Keratinocyte (primary cell): Measurements from ENCODE around the gene NOD1. TPM values are rescaled to one million over a fixed set of nuclear protein-coding genes. Genes with fewer than 3 reads are reported as not detected.

Experiments
- DNase-seq: peaks from one replicate; pipeline ENCODE4 v3.0.0-alpha.2; 2011; ENCODE audit warnings: low read depth, missing footprints, low spot score
- FAIRE-seq: peaks from 2 replicates; lab custom pipeline; 2011; peaks lifted over from hg19 to GRCh38; lab: Jason Lieb, UNC
- H2AFZ ChIP-seq: 2 replicates; pipeline ENCODE4 v1.6.0; 2012; ENCODE audit warnings: low read length, control low read depth, inconsistent platforms; ENCODE audit not compliant: control insufficient read depth
- H3K27ac ChIP-seq: 2 replicates; pipeline ENCODE4 v1.5.1; 2011; ENCODE audit warnings: low read length; ENCODE audit not compliant: control insufficient read depth, insufficient read depth
- H3K27me3 ChIP-seq: 3 replicates; pipeline ENCODE4 v1.6.0; 2011; ENCODE audit warnings: low read length; ENCODE audit not compliant: control insufficient read depth, insufficient read depth; ENCODE audit errors: extremely low read depth
- H3K36me3 ChIP-seq, 2 experiments: 2 replicates in 1 of 2; 3 replicates in 1 of 2; pipeline ENCODE4 v1.5.1; 2011; ENCODE audit warnings: low read length in 2 of 2, mild to moderate bottlenecking in 1 of 2; ENCODE audit not compliant: control insufficient read depth in 2 of 2, insufficient read depth in 2 of 2; ENCODE audit errors: extremely low read depth in 1 of 2
- H3K4me1 ChIP-seq: 3 replicates; pipeline ENCODE4 v1.5.1; 2011; ENCODE audit warnings: low read length; ENCODE audit not compliant: control insufficient read depth, insufficient read depth; ENCODE audit errors: extremely low read depth
- H3K4me2 ChIP-seq: 3 replicates; pipeline ENCODE4 v1.6.0; 2011; ENCODE audit warnings: low read depth, low read length; ENCODE audit not compliant: control insufficient read depth, insufficient read depth; ENCODE audit errors: extremely low read depth
- H3K4me3 ChIP-seq, 3 experiments: fragments of 200-600 bp in 1 of 3; sonication (generic) in 1 of 3; 2 replicates in 2 of 3; 3 replicates in 1 of 3; pipeline ENCODE4 v1.5.1; 2011 to 2016; ENCODE audit warnings: low read length in 3 of 3, mild to moderate bottlenecking in 3 of 3, control low read depth in 2 of 3, inconsistent platforms in 1 of 3, low read depth in 1 of 3, mixed read lengths in 1 of 3, mixed run types in 1 of 3, moderate library complexity in 1 of 3; ENCODE audit not compliant: control insufficient read depth in 2 of 3, insufficient read depth in 2 of 3; ENCODE audit errors: extremely low read depth in 1 of 3
- H3K79me2 ChIP-seq: 2 replicates; pipeline ENCODE4 v1.6.0; 2012; ENCODE audit warnings: low read length; ENCODE audit not compliant: control insufficient read depth, insufficient read depth
- H3K9ac ChIP-seq: 3 replicates; pipeline ENCODE4 v1.6.0; 2011; ENCODE audit warnings: low read length; ENCODE audit not compliant: control insufficient read depth, insufficient read depth; ENCODE audit errors: extremely low read depth
- H3K9me1 ChIP-seq: 3 replicates; pipeline ENCODE4 v1.6.0; 2011; ENCODE audit warnings: low read length; ENCODE audit not compliant: control insufficient read depth, insufficient read depth; ENCODE audit errors: extremely low read depth
- H3K9me3 ChIP-seq: 2 replicates; pipeline ENCODE4 v1.5.1; 2012; ENCODE audit warnings: low read depth, low read length; ENCODE audit not compliant: control insufficient read depth
- H4K20me1 ChIP-seq: 3 replicates; pipeline ENCODE4 v1.6.0; 2011; ENCODE audit warnings: low read length; ENCODE audit not compliant: control insufficient read depth, insufficient read depth; ENCODE audit errors: extremely low read depth
- CTCF ChIP-seq, 3 experiments: IDR thresholded peaks in 1 of 3; conservative IDR thresholded peaks in 1 of 3; optimal IDR thresholded peaks in 1 of 3; 2 replicates in 2 of 3; 3 replicates in 1 of 3; pipeline versions ENCODE3 to v1.5.1; 2011; ENCODE audit warnings: low read length in 3 of 3, mild to moderate bottlenecking in 3 of 3, moderate library complexity in 2 of 3, control low read depth in 1 of 3, inconsistent platforms in 1 of 3; ENCODE audit not compliant: insufficient read depth in 2 of 3; ENCODE audit errors: extremely low read depth in 1 of 3
- EZH2 ChIP-seq: IDR thresholded peaks from one replicate; pipeline ENCODE4 v1.6.1; 2012; ENCODE audit warnings: inconsistent platforms, mild to moderate bottlenecking, low read length, moderate library complexity
- dilution Hi-C: fragments of 300-500 bp; cut with MboI; formaldehyde crosslinking; loops from one replicate; pipeline ENCODE4 v1.7.0; 2020; ENCODE audit warnings: low sequenced_read_pairs; ENCODE audit not compliant: extremely low pct_ligation_motif_present
- polyA plus RNA-seq, 5 experiments: library from polyadenylated mRNA; depleted of rRNA in 3 of 5; stranded (reverse) in 3 of 5; stranded (forward) in 1 of 5; unstranded in 1 of 5; fragments of >200 nt; gene quantifications; 1 replicate in 1 of 5; 2 replicates in 3 of 5; 3 replicates in 1 of 5; pipeline versions ENCODE4 v1.2.1 to v1.2.3, GENCODE V29; 2011 to 2012; ENCODE audit warnings: missing spikeins in 2 of 5, low read depth in 1 of 5, low replicate concordance in 1 of 5

Gene NOD1
- polyA plus RNA-seq, 1 donor (not counting 4 experiments of a cell fraction or from before 2014, with no cell fraction given): 4.3 TPM

GRCh38 chr7:30379741-30380140, 98.8 kb downstream of the NOD1 start:
- H3K27ac ChIP-seq: no peak overlapping the region
- H4K20me1 ChIP-seq: no peaks in the 10 kb centered on the region
- H3K9ac ChIP-seq: no peak overlapping the region
- no peak for TF ChIP-seq EZH2
- TF ChIP-seq CTCF (optimal IDR thresholded peaks at IDR 0.05 in 1 of 3, IDR thresholded peaks at IDR 0.05 in 1 of 3, conservative IDR thresholded peaks at IDR 0.05 in 1 of 3; ENCODE audit: extremely low read depth in 1 of 3, insufficient read depth in 2 of 3, low read length in 3 of 3): no peak
- dilution Hi-C loops: no loop called here
- H3K27me3 ChIP-seq: no peaks in the 10 kb centered on the region
- FAIRE-seq: no peak
- DNase-seq: no peak
- H3K9me3 ChIP-seq: no peaks in the 10 kb centered on the region
- no peak overlapping the region for H3K4me3 ChIP-seq
- H3K9me1 ChIP-seq: no peaks in the 10 kb centered on the region
- H2AFZ ChIP-seq: no peak overlapping the region
- H3K4me2 ChIP-seq: no peak overlapping the region
- no peaks in the 10 kb centered on the region for H3K4me1 ChIP-seq
- no peaks in the 10 kb centered on the region for H3K36me3 ChIP-seq
- H3K79me2 ChIP-seq: no peaks in the 10 kb centered on the region

- DNase-seq (no peak), FAIRE-seq (no peak)
- Histone ChIP-seq H3K4me2 (no peak overlapping the region), H3K27ac (no peak overlapping the region), H3K27me3 (no peaks in the 10 kb centered on the region), H2AFZ (no peak overlapping the region), H3K4me1 (no peaks in the 10 kb centered on the region), H3K9me3 (no peaks in the 10 kb centered on the region), H4K20me1 (no peaks in the 10 kb centered on the region), H3K79me2 (no peaks in the 10 kb centered on the region), H3K9ac (no peak overlapping the region), H3K36me3 (no peaks in the 10 kb centered on the region), H3K4me3 (no peak overlapping the region), H3K9me1 (no peaks in the 10 kb centered on the region)
- dilution Hi-C loops: no loop called here
- TF ChIP-seq EZH2 (no peak), CTCF (optimal IDR thresholded peaks at IDR 0.05 in 1 of 3, IDR thresholded peaks at IDR 0.05 in 1 of 3, conservative IDR thresholded peaks at IDR 0.05 in 1 of 3; ENCODE audit: extremely low read depth in 1 of 3, insufficient read depth in 2 of 3, low read length in 3 of 3) (no peak)
Measured at GRCh38 chr7:30379131-30379530, 99.5 kb downstream of the NOD1 start.
